Left lung (tissue), 10 donors: ENCODE data around the gene SHTN1. TPM values are rescaled to one million over a fixed set of nuclear protein-coding genes. Genes with fewer than 3 reads are reported as not detected.
A peak's percentile ranks its signal among the peaks of the same experiment; 100 is the strongest.

Experiments
- ATAC-seq: fragments of 200-7000 bp; cut with Tn5 transposase; one replicate; pipeline ENCODE4 v1.9.1; 2020; ENCODE audit warnings: moderate library complexity
- DNase-seq, 4 donors: peaks; one replicate each; pipeline ENCODE4 v3.0.0-alpha.2; 2013 to 2020
- H3K27ac ChIP-seq, 2 donors: fragments of 200-600 bp; sonication (generic) in 1 of 2; one replicate each; pipeline versions ENCODE4 v1.5.0 to v1.8.0; 2020 to 2021
- H3K27me3 ChIP-seq, 2 donors: fragments of 200-600 bp; sonication (generic) in 1 of 2; one replicate each; pipeline versions ENCODE4 v1.5.0 to v1.8.0; 2020 to 2021
- H3K36me3 ChIP-seq, 2 donors: fragments of 200-600 bp; sonication (generic) in 1 of 2; one replicate each; pipeline versions ENCODE4 v1.5.0 to v1.8.0; 2020 to 2021
- H3K4me1 ChIP-seq, 2 donors: fragments of 200-600 bp; one replicate each; pipeline ENCODE4 v1.8.0; 2021
- H3K4me3 ChIP-seq, 2 donors: fragments of 200-600 bp; sonication (generic) in 1 of 2; one replicate each; pipeline versions ENCODE4 v1.5.0 to v1.8.0; 2020 to 2021; ENCODE audit warnings: mild to moderate bottlenecking in 1 of 2
- H3K9me3 ChIP-seq, 2 donors: fragments of 200-600 bp; sonication (generic) in 1 of 2; one replicate each; pipeline versions ENCODE4 v1.5.0 to v1.8.0; 2020 to 2021
- intact Hi-C, 2 donors: fragments of 100-400 bp; cut with DNase I; formaldehyde crosslinking; loops; one replicate each; pipeline versions ENCODE4 v1.11.2 to v1.14.2; 2022
- polyA plus RNA-seq, 6 donors: library from polyadenylated mRNA; unstranded; fragments of 120-200 nt; gene quantifications; one replicate each; pipeline ENCODE4 v1.2.1, GENCODE V29; 2013; ENCODE audit not compliant: insufficient read length in 6 of 6
- total RNA-seq, 2 donors: library from RNA; stranded (reverse); fragmentation: NEBNext Ultra II Directional; extraction: Animal tissue kit (Norgen Biotek cat#: 25700); gene quantifications; one replicate each; pipeline ENCODE4 v1.2.1, GENCODE V29; 2021
- TF ChIP-seq, protein P1 (sequence below), 2 donors: fragments of 200-600 bp; sonication (generic) in 1 of 2; IDR thresholded peaks; one replicate each; pipeline versions ENCODE4 v1.5.0 to v1.8.0; 2021; ENCODE audit warnings: antibody characterized with exemption in 2 of 2
- donor health status: DM: no; HTN: yes; CAD: no.
- donor health status: DM: no; HTN: no; CAD: no.

The SHTN1 gene
- total and polyA plus RNA-seq, 8 donors: 24.5 to 38.9 (median 29.3) TPM

DNA sequence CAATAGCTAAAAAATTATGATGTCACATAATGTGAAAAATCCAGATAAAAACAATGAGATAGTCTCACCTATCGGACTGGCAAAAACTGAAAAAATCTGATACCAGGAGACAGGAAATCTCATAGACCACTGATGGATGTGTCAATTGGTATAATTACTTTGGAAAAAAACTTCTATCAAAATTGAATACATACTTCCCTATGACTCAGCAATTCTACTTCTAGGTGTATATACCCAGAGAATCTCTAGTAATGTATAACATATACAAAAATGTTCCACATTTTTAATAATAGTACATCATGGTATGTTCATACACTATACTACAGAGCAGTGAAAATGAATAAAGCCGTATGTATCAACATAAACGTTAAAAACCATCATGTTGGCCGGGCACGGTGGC lies 34.9 kb downstream of the SHTN1 start:
- H3K4me3 ChIP-seq: no peak overlapping the region
- TF ChIP-seq, protein P1, sequence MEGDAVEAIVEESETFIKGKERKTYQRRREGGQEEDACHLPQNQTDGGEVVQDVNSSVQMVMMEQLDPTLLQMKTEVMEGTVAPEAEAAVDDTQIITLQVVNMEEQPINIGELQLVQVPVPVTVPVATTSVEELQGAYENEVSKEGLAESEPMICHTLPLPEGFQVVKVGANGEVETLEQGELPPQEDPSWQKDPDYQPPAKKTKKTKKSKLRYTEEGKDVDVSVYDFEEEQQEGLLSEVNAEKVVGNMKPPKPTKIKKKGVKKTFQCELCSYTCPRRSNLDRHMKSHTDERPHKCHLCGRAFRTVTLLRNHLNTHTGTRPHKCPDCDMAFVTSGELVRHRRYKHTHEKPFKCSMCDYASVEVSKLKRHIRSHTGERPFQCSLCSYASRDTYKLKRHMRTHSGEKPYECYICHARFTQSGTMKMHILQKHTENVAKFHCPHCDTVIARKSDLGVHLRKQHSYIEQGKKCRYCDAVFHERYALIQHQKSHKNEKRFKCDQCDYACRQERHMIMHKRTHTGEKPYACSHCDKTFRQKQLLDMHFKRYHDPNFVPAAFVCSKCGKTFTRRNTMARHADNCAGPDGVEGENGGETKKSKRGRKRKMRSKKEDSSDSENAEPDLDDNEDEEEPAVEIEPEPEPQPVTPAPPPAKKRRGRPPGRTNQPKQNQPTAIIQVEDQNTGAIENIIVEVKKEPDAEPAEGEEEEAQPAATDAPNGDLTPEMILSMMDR (IDR thresholded peaks at IDR 0.05): no peak
- no peaks in the 10 kb centered on the region for H3K4me1 ChIP-seq
- H3K36me3 ChIP-seq: peaks cover 0 to 5% of the 10 kb centered on the region in 2 donors
- DNase-seq (no peak), ATAC-seq (no peak)
- H3K9me3 ChIP-seq: no peaks in the 10 kb centered on the region
- intact Hi-C loops: no loop called here
- H3K27me3 ChIP-seq: no peaks in the 10 kb centered on the region
- no peak overlapping the region for H3K27ac ChIP-seq

DNA sequence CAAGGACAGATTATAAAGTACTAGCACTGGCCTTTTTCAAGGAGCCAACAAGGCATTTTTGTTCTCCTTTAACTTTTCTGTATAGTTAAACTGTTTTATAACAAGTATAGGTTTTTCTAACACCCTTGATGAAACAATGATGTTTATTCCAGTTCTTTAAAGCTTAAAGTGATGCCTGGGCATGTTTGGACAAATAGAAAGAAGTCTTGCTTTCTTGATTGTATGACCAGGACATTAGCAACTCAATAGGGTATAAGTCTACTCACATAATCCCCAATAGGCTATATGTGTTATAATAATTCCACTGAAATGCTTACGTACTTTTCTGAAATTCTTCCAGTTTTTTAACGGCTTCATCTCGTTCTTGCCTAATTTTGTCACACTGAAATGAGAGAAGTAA lies 36.7 kb downstream of the SHTN1 start:
- Histone ChIP-seq H3K4me3 (no peak overlapping the region), H3K4me1 (no peaks in the 10 kb centered on the region), H3K27ac (no peak overlapping the region), H3K9me3 (no peaks in the 10 kb centered on the region), H3K27me3 (no peaks in the 10 kb centered on the region), H3K36me3 (peaks cover 0 to 5% of the 10 kb centered on the region in 2 donors)
- intact Hi-C loops: no loop called here
- ATAC-seq: no peak
- TF ChIP-seq, protein P1 (IDR thresholded peaks at IDR 0.05): no peak
- DNase-seq: no peak

DNA sequence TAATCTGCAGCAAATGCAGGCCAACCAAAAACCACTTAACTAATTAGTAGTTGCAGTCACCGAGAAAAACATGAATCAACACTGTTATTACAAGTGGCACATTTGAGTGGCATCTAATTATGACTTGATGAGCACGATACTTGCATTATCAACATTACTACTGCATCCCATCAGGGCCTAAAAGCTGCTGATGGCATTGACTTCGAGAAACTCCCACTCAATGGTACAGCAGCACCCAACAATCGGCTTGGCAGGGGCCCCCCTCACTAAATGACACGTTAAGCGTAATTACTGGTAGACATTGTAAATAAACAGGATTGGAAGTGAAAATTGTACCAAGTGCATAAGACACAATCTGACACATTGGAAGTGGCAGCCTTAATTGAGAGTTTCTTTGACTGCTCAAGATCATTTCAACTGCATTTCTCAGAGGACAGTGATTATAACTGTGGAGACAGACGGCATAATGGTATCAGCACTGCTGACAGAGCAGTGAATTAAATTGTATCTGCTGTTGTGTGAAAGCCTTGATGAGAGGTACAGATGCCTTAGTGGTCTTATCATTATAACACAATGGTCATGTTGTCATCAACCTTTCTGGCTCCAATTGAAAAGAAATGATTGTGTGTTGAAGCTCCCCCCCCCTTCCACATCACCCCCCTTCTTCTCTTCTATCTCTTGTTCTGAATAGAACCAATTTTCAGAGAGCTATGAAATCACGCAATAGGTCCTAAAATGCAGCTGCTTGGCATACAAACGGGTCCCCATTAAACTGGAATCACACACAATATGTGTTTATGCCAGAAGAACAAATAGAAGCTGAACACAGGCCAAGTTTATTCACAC lies 43.4 kb downstream of the SHTN1 start:
- H3K27me3 ChIP-seq: no peaks in the 10 kb centered on the region
- no peaks in the 10 kb centered on the region for H3K4me1 ChIP-seq
- TF ChIP-seq, protein P1 (IDR thresholded peaks at IDR 0.05): no peak
- H3K36me3 ChIP-seq: peaks cover 0 to 5% of the 10 kb centered on the region in 2 donors
- intact Hi-C loops: no loop called here
- DNase-seq (peak in 2 of 4 donors; percentile 22 to 53), ATAC-seq (no peak)
- no peaks in the 10 kb centered on the region for H3K9me3 ChIP-seq
- H3K27ac ChIP-seq: no peak overlapping the region
- no peak overlapping the region for H3K4me3 ChIP-seq

DNA sequence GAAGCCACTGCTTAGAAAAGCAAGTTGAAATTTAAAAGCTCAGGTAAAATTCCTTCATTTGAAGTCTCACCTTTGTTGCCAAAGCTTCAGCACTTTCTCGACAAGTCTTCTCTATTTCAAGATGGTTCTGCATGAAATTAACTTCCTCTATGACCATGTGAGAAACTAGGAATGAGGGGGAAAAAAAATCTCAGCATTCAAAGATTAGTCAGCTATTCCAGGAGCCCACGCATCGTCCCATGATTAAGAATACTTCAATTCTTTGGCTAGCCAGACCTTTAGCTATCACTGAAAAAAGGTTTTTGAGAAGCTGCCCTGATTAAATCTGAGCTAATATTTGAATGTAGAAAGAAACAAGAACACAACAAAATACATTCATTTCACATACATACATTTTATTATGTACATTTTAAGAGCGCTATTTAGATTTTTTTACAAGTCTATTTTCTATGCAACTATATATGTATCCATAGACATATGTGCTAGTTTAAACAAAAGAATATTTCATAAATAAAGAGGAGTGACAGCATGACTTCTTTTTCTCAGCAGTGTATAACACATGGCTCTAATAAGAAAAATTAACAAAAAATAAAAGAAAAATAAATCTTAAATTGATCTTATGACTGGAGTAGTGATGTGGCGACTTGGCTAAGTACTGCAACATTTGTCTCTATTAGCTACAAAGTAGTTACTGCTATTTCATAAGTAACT lies 44.8 kb downstream of the SHTN1 start:
- Histone ChIP-seq H3K9me3 (no peaks in the 10 kb centered on the region), H3K36me3 (no peaks in the 10 kb centered on the region), H3K27ac (no peak overlapping the region), H3K4me1 (no peaks in the 10 kb centered on the region), H3K27me3 (no peaks in the 10 kb centered on the region), H3K4me3 (no peak overlapping the region)
- ATAC-seq (no peak), DNase-seq (no peak)
- intact Hi-C loops: no loop called here
- TF ChIP-seq, protein P1 (IDR thresholded peaks at IDR 0.05): no peak

DNA sequence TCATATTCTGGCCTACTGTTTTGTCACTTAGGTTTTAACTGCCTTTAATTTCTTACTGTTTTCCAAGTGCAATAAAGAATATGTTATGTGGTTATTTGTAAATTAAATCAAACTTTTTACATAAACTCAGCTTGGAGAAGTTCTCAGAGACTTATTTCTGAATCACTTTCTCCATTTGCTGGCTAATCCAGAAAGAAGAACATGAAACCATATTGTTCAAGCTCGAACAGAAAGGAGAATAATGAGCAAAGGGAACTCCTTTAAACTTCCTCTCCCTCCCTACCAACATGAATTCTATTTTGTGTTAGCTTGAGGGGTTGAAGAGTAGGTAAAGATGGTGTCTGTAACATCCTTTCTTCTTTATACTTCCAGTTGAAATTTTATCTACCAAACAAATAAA lies 52.3 kb downstream of the SHTN1 start:
- ATAC-seq (no peak), DNase-seq (no peak)
- Histone ChIP-seq H3K27ac (peak overlapping the region in 1 of 2 donors; percentile 23), H3K9me3 (no peaks in the 10 kb centered on the region), H3K4me3 (no peak overlapping the region), H3K4me1 (peaks cover under 1 to 18% of the 10 kb centered on the region in 2 donors), H3K27me3 (no peaks in the 10 kb centered on the region), H3K36me3 (peaks cover 0 to 4% of the 10 kb centered on the region in 2 donors)
- TF ChIP-seq, protein P1 (IDR thresholded peaks at IDR 0.05): no peak
- intact Hi-C loops: no loop called here
